GM12878 (cell line): ENCODE measurements around the gene TDRD10. TPM values are rescaled to one million over a fixed set of nuclear protein-coding genes. Genes with fewer than 3 reads are reported as not detected.

Experiments used
- ATAC-seq: fragments of 200-7000 bp; cut with Tn5 transposase; 3 replicates; pipeline ENCODE4 v1.9.1; 2020; ENCODE audit warnings: mild to moderate bottlenecking, moderate library complexity
- BruUV-seq: library from RNA; stranded (reverse); fragments of 400-500 nt; replicated peaks from 2 replicates; lab custom pipeline; 2021; lab: Mats Ljungman, UMichigan
- CTCF ChIA-PET: fragments of 300-600 bp; sonication (Branson Sonifier 250); formaldehyde crosslinking; extraction: SDS; loops from one replicate; lab custom pipeline; 2021; ENCODE audit warnings: inconsistent platforms; lab: Yijun Ruan, JAX
- POLR2A ChIA-PET: fragments of 350-600 bp; formaldehyde crosslinking; extraction: SDS; loops from one replicate; lab custom pipeline; 2021; ENCODE audit warnings: inconsistent platforms; lab: Charles Lee
- RAD21 ChIA-PET: fragments of 300-600 bp; sonication (Branson Sonifier 250); formaldehyde crosslinking; loops from one replicate; lab custom pipeline; 2023; ENCODE audit warnings: antibody characterized with exemption; ENCODE audit not compliant: unreplicated experiment; lab: Charles Lee
- SMC1A ChIA-PET: fragments of 300-600 bp; sonication (Branson Sonifier 250); formaldehyde crosslinking; loops from one replicate; lab custom pipeline; 2023; ENCODE audit not compliant: unreplicated experiment, uncharacterized antibody; lab: Charles Lee
- DNase-seq: peaks from one replicate; pipeline ENCODE4 v3.0.0-alpha.2; 2011; ENCODE audit warnings: low read depth, low spot score
- FAIRE-seq: peaks from 3 replicates; lab custom pipeline; 2011; peaks lifted over from hg19 to GRCh38; lab: Jason Lieb, UNC
- H2AFZ ChIP-seq: 2 replicates; pipeline ENCODE4 v1.6.0; 2011; ENCODE audit warnings: low read depth, low read length, control low read depth; ENCODE audit not compliant: control insufficient read depth
- H3K27ac ChIP-seq: 2 replicates; pipeline ENCODE4 v1.5.1; 2011; ENCODE audit warnings: control low read depth; ENCODE audit not compliant: control insufficient read depth, insufficient read depth
- H3K27me3 ChIP-seq, 2 experiments: replicated peaks in 1 of 2; 2 replicates each; pipeline versions ENCODE4 v1.6.0 to v1.6.1; 2011; ENCODE audit warnings: low read length in 1 of 2; ENCODE audit not compliant: control insufficient read depth in 2 of 2, insufficient read depth in 2 of 2
- H3K36me3 ChIP-seq, 2 experiments: 2 replicates each; pipeline ENCODE4 v1.5.1; 2011; ENCODE audit warnings: low read length in 1 of 2; ENCODE audit not compliant: control insufficient read depth in 2 of 2, insufficient read depth in 2 of 2
- H3K4me1 ChIP-seq: 2 replicates; pipeline ENCODE4 v1.6.1; 2011; ENCODE audit warnings: mild to moderate bottlenecking, low read length, moderate library complexity, mixed read lengths; ENCODE audit not compliant: control insufficient read depth, insufficient read depth
- H3K4me2 ChIP-seq: 2 replicates; pipeline ENCODE4 v1.6.0; 2011; ENCODE audit warnings: control low read depth; ENCODE audit not compliant: control insufficient read depth, insufficient read depth
- H3K4me3 ChIP-seq: fragments of 200-600 bp; sonication (generic); 2 replicates; pipeline ENCODE4 v1.5.1; 2016
- H3K79me2 ChIP-seq: 2 replicates; pipeline ENCODE4 v1.6.0; 2011; ENCODE audit warnings: low read length; ENCODE audit not compliant: control insufficient read depth, insufficient read depth
- H3K9ac ChIP-seq: 2 replicates; pipeline ENCODE4 v1.8.0; 2011; ENCODE audit warnings: low read length, control low read depth, mixed read lengths; ENCODE audit not compliant: control insufficient read depth, insufficient read depth
- H3K9me3 ChIP-seq: replicated peaks from 3 replicates; pipeline ENCODE4 v1.5.1; 2011; ENCODE audit warnings: mild to moderate bottlenecking, low read length; ENCODE audit not compliant: control insufficient read depth, insufficient read depth
- H4K20me1 ChIP-seq: 2 replicates; pipeline ENCODE4 v1.6.0; 2011; ENCODE audit not compliant: control insufficient read depth, insufficient read depth
- CBX5 ChIP-seq: sonication (generic); IDR thresholded peaks from 2 replicates; pipeline ENCODE4 v1.6.1; 2016; ENCODE audit warnings: low read depth, moderate library complexity, mild to moderate bottlenecking, inconsistent platforms
- CHD2 ChIP-seq: IDR thresholded peaks from 2 replicates; pipeline ENCODE4 v1.6.1; 2011; ENCODE audit warnings: low read depth, low read length, improper control_type of control experiment, borderline replicate concordance
- CHD4 ChIP-seq: fragments of 200-600 bp; sonication (generic); IDR thresholded peaks from 2 replicates; pipeline ENCODE4 v1.6.1; 2016; ENCODE audit warnings: mild to moderate bottlenecking
- FOXK2 ChIP-seq: fragments of 450-650 bp; IDR thresholded peaks from 2 replicates; pipeline ENCODE4 v1.6.1; 2017; ENCODE audit warnings: mild to moderate bottlenecking, moderate library complexity
- HCFC1 ChIP-seq: fragments of 150-350 bp; IDR thresholded peaks from 2 replicates; pipeline ENCODE4 v1.6.1; 2014; ENCODE audit warnings: low read length
- HDAC6 ChIP-seq: fragments of 200-600 bp; sonication (generic); IDR thresholded peaks from one replicate; pipeline ENCODE4 v1.8.0; 2017; ENCODE audit warnings: antibody characterized with exemption; ENCODE audit not compliant: unreplicated experiment
- IRF4 ChIP-seq: IDR thresholded peaks from 2 replicates; pipeline ENCODE4 v1.6.1; 2011; ENCODE audit warnings: low read depth, low read length
- JUNB ChIP-seq: IDR thresholded peaks from 2 replicates; pipeline ENCODE4 v1.6.1; 2016; ENCODE audit warnings: antibody characterized with exemption, mild to moderate bottlenecking
- RCOR1 ChIP-seq: conservative IDR thresholded peaks from 2 replicates; pipeline ENCODE4 v1.6.1; 2012; ENCODE audit warnings: low read depth, low read length, improper control_type of control experiment
- RUNX3 ChIP-seq: IDR thresholded peaks from 2 replicates; pipeline ENCODE4 v1.6.1; 2012; ENCODE audit warnings: low read length, inconsistent platforms
- SIX5 ChIP-seq: IDR thresholded peaks from 2 replicates; pipeline ENCODE4 v1.6.1; 2011; ENCODE audit warnings: mild to moderate bottlenecking, low read depth, low read length, moderate library complexity; ENCODE audit not compliant: severe bottlenecking
- SREBF1 ChIP-seq: IDR thresholded peaks from 2 replicates; pipeline ENCODE4 v1.6.1; 2012; ENCODE audit warnings: mild to moderate bottlenecking, low read length
- TCF7 ChIP-seq: IDR thresholded peaks from 2 replicates; pipeline ENCODE4 v1.6.1; 2014; ENCODE audit warnings: antibody characterized with exemption, borderline replicate concordance
- WRNIP1 ChIP-seq: IDR thresholded peaks from 2 replicates; pipeline ENCODE4 v1.6.1; 2011; ENCODE audit warnings: low read depth, low read length, improper control_type of control experiment, borderline replicate concordance
- WGBS: methylation state at CpG from one replicate; pipeline ENCODE4 v1.1.6; 2016; ENCODE audit warnings: low lambda C conversion rate; ENCODE audit not compliant: insufficient replicate concordance, insufficient coverage; ENCODE audit errors: missing lambda C conversion rate; 5-methylcytosine and 5-hydroxymethylcytosine counted together
- in situ Hi-C: fragments of 300-500 bp; cut with MboI; formaldehyde crosslinking; loops from 9 replicates; pipeline ENCODE4 v1.14.3; 2018; ENCODE audit warnings: mixed read lengths
- intact Hi-C: fragments of 100-400 bp; cut with micrococcal nuclease; formaldehyde crosslinking; loops from one replicate; pipeline ENCODE4 v1.14.2; 2022; ENCODE audit not compliant: unreplicated experiment
- polyA plus RNA-seq, 11 experiments: library from polyadenylated mRNA; depleted of rRNA in 4 of 11; unstranded in 6 of 11; stranded (reverse) in 5 of 11; fragments of >200 nt; fragmentation: Nextera tagmentation in 4 of 11; fragmentation: Illumina TruSeq in 1 of 11; extraction: Ambion mirVana in 4 of 11; extraction: Trizol in 1 of 11; gene quantifications; 1 replicate in 1 of 11; 2 replicates in 10 of 11; pipeline versions ENCODE4 v1.2.1 to v1.2.3, GENCODE V29; 2011 to 2016; ENCODE audit warnings: inconsistent platforms in 2 of 11, missing spikeins in 2 of 11, low read depth in 1 of 11
- total RNA-seq, 4 experiments: library from RNA; depleted of rRNA in 3 of 4; stranded (reverse); fragments of >200 nt in 3 of 4; fragmentation: Illumina TruSeq in 1 of 4; extraction: Trizol in 1 of 4; gene quantifications; 2 replicates each; pipeline versions ENCODE4 v1.2.1 to v1.2.3, GENCODE V29; 2013 to 2021
- TF ChIP-seq, protein P1 (sequence below): fragments of 450-650 bp; IDR thresholded peaks from 2 replicates; pipeline ENCODE4 v1.6.1; 2017; ENCODE audit warnings: low read depth, mild to moderate bottlenecking, moderate library complexity

Gene TDRD10
- total and polyA plus RNA-seq, 10 of the 15 experiments (the other 5 are each of a cell fraction or from before 2014, with no cell fraction given), result not detected

DNA sequence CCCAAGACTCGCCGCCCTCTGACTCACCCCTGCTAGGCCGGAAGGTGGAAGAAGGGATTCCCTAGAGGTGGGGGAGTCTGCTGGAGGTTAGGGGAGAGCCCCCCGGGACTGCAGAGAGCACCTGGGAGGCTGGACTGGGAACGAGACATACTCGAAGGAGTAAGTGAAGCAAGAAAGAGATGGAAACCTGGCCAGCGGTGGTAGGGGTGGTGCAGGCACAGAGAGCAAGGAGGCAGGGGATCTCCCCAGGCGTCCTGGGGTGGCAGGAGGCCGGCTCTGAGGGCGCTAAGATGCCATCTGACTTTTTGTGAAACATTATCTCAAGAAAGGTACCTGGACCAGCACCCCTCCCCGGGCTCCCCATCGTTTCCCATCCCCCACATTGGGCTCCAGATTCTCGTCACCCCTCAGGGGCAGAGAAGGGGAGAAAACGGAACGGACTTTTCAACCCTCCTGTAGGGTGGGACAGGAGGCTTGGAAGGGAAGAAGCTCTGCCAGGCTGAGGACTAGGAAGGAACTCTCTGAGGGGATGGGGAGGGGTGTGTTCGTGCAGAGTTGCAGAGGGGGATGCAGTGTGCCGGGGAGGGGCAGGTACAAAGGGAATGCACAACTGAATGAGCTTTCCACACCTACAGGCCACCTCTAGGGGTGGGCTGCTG lies 66.3 kb downstream of the TDRD10 start:
- Histone ChIP-seq H2AFZ (no peak overlapping the region), H3K36me3 (no peaks in the 10 kb centered on the region), H3K27ac (no peak overlapping the region), H3K4me3 (no peak overlapping the region), H4K20me1 (no peaks in the 10 kb centered on the region; the same call in 1 of the 2 replicates), H3K4me1 (no peaks in the 10 kb centered on the region), H3K4me2 (no peak overlapping the region; the same call in 1 of the 2 replicates), H3K9ac (no peak overlapping the region), H3K27me3 (peaks cover 2 to 5% of the 10 kb centered on the region in 2 experiments; a peak in 3 of 4 replicates), H3K79me2 (no peaks in the 10 kb centered on the region), H3K9me3 (no peaks in the 10 kb centered on the region)
- CTCF ChIA-PET, result interaction anchor here (2.1 kb wide), 1 partner anchor 8 kb away, joined by 8 read pairs; no protein-coding TSS in a partner anchor
- TF ChIP-seq IRF4, result no peak
- TF ChIP-seq RCOR1, result no peak
- TF ChIP-seq HDAC6, result no peak
- no peak for TF ChIP-seq CHD4
- SMC1A ChIA-PET, result interaction anchor here (1.4 kb wide), 1 partner anchor 87 kb away, joined by 3 read pairs; no protein-coding TSS in a partner anchor
- DNase-seq (no peak), FAIRE-seq (no peak), ATAC-seq (no peak; the same call in 2 of the 3 replicates)
- POLR2A ChIA-PET, result no interaction called here
- RAD21 ChIA-PET, result interaction anchor here (1.1 kb wide), 1 partner anchor 9 kb away, joined by 6 read pairs; no protein-coding TSS in a partner anchor
- BruUV-seq, result no TSS peak
- intact Hi-C loops (no loop called here), in situ Hi-C loops (loop anchor here (5.0 kb wide), 1 partner anchor 314 kb away; no protein-coding TSS in a partner anchor)
- WGBS, result 28% methylated on average over 17 of the region's 17 CpGs

DNA sequence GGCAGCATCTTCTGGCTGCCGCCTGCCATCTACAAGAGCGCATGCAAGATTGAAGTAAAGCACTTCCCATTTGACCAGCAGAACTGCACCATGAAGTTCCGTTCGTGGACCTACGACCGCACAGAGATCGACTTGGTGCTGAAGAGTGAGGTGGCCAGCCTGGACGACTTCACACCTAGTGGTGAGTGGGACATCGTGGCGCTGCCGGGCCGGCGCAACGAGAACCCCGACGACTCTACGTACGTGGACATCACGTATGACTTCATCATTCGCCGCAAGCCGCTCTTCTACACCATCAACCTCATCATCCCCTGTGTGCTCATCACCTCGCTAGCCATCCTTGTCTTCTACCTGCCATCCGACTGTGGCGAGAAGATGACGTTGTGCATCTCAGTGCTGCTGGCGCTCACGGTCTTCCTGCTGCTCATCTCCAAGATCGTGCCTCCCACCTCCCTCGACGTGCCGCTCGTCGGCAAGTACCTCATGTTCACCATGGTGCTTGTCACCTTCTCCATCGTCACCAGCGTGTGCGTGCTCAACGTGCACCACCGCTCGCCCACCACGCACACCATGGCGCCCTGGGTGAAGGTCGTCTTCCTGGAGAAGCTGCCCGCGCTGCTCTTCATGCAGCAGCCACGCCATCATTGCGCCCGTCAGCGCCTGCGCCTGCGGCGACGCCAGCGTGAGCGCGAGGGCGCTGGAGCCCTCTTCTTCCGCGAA lies 69.4 kb downstream of the TDRD10 start:
- H3K27ac ChIP-seq, result no peak overlapping the region
- no TSS peak for BruUV-seq
- no peaks in the 10 kb centered on the region for H3K4me1 ChIP-seq
- H3K9me3 ChIP-seq, result no peaks in the 10 kb centered on the region
- intact Hi-C loops, result no loop called here
- SMC1A ChIA-PET, result no interaction called here
- ATAC-seq, result no peak
- no peaks in the 10 kb centered on the region; a peak in 1 of 4 replicates for H3K36me3 ChIP-seq
- FAIRE-seq, result no peak
- peaks cover 2 to 5% of the 10 kb centered on the region in 2 experiments; a peak in 3 of 4 replicates for H3K27me3 ChIP-seq
- 86% methylated on average over 59 of the region's 59 CpGs for WGBS
- CTCF ChIA-PET, result no interaction called here
- H3K9ac ChIP-seq, result no peak overlapping the region
- RAD21 ChIA-PET, result no interaction called here
- no peaks in the 10 kb centered on the region; the same call in 1 of the 2 replicates for H4K20me1 ChIP-seq
- POLR2A ChIA-PET, result no interaction called here
- no peaks in the 10 kb centered on the region for H3K79me2 ChIP-seq
- H2AFZ ChIP-seq, result no peak overlapping the region
- in situ Hi-C loops, result no loop called here
- H3K4me2 ChIP-seq, result no peak overlapping the region
- DNase-seq, result no peak
- no peak overlapping the region for H3K4me3 ChIP-seq
- no peak for TF ChIP-seq CHD2
- no peak for TF ChIP-seq WRNIP1
- TF ChIP-seq HCFC1, result no peak
- no peak for TF ChIP-seq RUNX3
- no peak for TF ChIP-seq JUNB
- no peak for TF ChIP-seq HDAC6
- TF ChIP-seq SIX5, result no peak
- no peak for TF ChIP-seq SREBF1
- no peak for TF ChIP-seq CBX5
- no peak for TF ChIP-seq FOXK2
- TF ChIP-seq, protein P1, sequence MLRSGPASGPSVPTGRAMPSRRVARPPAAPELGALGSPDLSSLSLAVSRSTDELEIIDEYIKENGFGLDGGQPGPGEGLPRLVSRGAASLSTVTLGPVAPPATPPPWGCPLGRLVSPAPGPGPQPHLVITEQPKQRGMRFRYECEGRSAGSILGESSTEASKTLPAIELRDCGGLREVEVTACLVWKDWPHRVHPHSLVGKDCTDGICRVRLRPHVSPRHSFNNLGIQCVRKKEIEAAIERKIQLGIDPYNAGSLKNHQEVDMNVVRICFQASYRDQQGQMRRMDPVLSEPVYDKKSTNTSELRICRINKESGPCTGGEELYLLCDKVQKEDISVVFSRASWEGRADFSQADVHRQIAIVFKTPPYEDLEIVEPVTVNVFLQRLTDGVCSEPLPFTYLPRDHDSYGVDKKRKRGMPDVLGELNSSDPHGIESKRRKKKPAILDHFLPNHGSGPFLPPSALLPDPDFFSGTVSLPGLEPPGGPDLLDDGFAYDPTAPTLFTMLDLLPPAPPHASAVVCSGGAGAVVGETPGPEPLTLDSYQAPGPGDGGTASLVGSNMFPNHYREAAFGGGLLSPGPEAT, result no peak
- no peak for TF ChIP-seq TCF7
